ENCODE measurements around the gene NPBWR2.

GRCh38 chr20:64115171-64115911 is 8.0 kb upstream of the NPBWR2 start:
- no peak for TF ChIP-seq CTCF (IDR thresholded peaks at IDR 0.05)
- TF ChIP-seq ZFX (IDR thresholded peaks at IDR 0.05; ENCODE audit: borderline replicate concordance), result no peak

Measured in 22Rv1 (cell line).